Measurements from ENCODE around the gene CIAPIN1. TPM values are rescaled to one million over a fixed set of nuclear protein-coding genes. Genes with fewer than 3 reads are reported as not detected.
A peak's percentile ranks its signal among the peaks of the same experiment; 100 is the strongest.

The CIAPIN1 gene
- total and polyA plus RNA-seq, 3 experiments from 2014 or later = 52.0 to 81.1 (median 79.0) TPM

DNA sequence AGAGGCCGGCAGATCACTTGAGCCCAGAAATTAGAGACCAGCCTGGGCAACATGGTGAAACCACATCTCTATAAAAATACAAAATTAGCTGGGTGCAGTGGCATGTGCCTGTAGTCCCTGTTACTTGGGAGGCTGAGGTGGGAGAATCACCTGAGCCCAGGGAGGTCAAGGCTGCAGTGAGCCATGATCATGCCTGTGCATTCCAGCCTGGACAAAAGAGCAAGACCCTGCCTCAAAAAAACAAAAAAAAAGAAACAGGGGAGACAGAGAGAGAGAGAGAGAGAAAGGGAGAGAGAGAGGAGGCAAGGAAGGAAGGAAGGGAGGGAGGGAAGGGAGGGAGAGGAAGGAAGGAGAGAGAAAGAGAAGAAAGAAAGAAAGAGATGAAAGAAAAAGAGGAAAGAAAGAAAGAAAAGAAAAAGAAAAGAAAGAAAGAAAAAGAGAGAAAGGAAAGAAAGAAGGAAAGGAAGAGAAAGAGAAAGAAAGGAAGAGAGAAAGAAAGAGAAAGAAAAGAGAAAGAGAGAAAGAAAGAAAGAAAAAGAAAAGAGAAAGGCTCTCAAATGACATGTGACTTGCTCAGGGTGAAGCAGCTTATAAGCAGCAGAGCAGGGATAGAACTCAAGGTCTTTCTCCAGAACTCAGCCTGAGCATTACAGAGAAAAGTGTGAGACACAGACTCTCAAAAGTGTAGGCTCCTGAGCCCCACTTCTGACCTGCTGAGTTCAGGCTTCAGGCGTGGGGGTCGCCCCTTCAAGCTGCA lies 59.4 kb downstream of the CIAPIN1 start:
- H3K36me3 Mint-ChIP-seq = peaks cover 0 to 1% (median 0%) of the 10 kb centered on the region in 3 donors
- peak in 1 of 5 donors; percentile 8 for DNase-seq
- Histone ChIP-seq H3K9me3 (ENCODE audit: low read length) (no peaks in the 10 kb centered on the region), H3K36me3 (ENCODE audit: insufficient read depth, low read length) (no peaks in the 10 kb centered on the region), H3K4me1 (ENCODE audit: insufficient read depth, low read length) (no peaks in the 10 kb centered on the region), H3K4me3 (ENCODE audit: low read length) (no peak overlapping the region), H3K27me3 (ENCODE audit: insufficient read depth, low read length, poor library complexity, severe bottlenecking) (no peaks in the 10 kb centered on the region), H3K27ac (ENCODE audit: low read depth, low read length) (no peak overlapping the region)
- peaks cover 5 to 7% of the 10 kb centered on the region in 2 donors for H3K27me3 Mint-ChIP-seq
- H3K9me3 Mint-ChIP-seq = no peaks in the 10 kb centered on the region
- POLR2A ChIA-PET = no interaction called here
- CTCF ChIA-PET = no interaction called here
- H3K4me3 Mint-ChIP-seq = no peak overlapping the region
- H3K27ac Mint-ChIP-seq = no peak overlapping the region
- H3K4me1 Mint-ChIP-seq = peaks cover 0 to 4% (median 2%) of the 10 kb centered on the region in 3 donors

DNA sequence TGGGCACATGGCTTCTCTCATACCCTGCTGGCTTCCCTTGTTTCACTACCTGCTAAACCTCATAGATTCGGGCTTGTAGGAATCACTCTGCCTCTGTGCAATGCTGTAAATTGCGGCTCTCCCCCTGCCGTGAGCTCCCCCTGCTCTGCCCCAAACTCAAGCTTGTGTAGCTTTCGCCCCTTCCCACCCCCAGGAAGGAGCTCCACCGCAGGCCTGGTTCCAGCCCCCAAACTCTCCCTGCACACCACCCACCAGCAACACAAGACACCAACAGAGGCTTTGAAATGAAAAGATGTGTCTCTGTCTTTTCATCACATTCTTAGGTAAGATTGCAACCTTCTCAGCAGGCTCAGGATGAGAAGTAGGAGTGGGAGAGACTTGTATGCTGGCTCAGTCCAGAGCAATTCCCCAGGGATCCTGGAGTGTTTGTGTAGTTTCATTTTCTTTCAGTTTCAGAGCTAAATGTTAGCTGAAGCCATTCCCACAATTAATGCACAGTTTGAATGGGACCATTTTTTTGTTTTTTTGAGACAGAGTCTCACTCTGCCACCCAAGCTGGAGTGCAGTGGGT lies 60.7 kb downstream of the CIAPIN1 start:
- H3K4me3 Mint-ChIP-seq = peak overlapping the region in 1 of 7 donors; percentile 35
- H3K9me3 Mint-ChIP-seq = no peaks in the 10 kb centered on the region
- Histone ChIP-seq H3K4me1 (ENCODE audit: insufficient read depth, low read length) (no peaks in the 10 kb centered on the region), H3K27me3 (ENCODE audit: insufficient read depth, low read length, poor library complexity, severe bottlenecking) (no peaks in the 10 kb centered on the region), H3K4me3 (ENCODE audit: low read length) (no peak overlapping the region), H3K27ac (ENCODE audit: low read depth, low read length) (no peak overlapping the region), H3K36me3 (ENCODE audit: insufficient read depth, low read length) (no peaks in the 10 kb centered on the region), H3K9me3 (ENCODE audit: low read length) (no peaks in the 10 kb centered on the region)
- CTCF ChIA-PET = no interaction called here
- peak in 1 of 5 donors; percentile 15 for DNase-seq
- H3K4me1 Mint-ChIP-seq = peaks cover under 1 to 4% (median 2%) of the 10 kb centered on the region in 3 donors
- H3K36me3 Mint-ChIP-seq = peaks cover 0 to 1% (median 0%) of the 10 kb centered on the region in 3 donors
- H3K27ac Mint-ChIP-seq = peak overlapping the region in 3 of 8 donors; percentile 19 to 42 (median 24)
- peaks cover 0 to 5% of the 10 kb centered on the region in 2 donors for H3K27me3 Mint-ChIP-seq
- POLR2A ChIA-PET = no interaction called here

- CTCF ChIA-PET = interaction anchor here (1.3 kb wide), 1 partner anchor 10 kb away, joined by 3 read pairs; no protein-coding TSS in a partner anchor
- H3K4me1 ChIP-seq (ENCODE audit: insufficient read depth, low read length) = no peaks in the 10 kb centered on the region
These were observed 62.1 kb downstream of the CIAPIN1 start for GRCh38 chr16:57385083-57385482.

GRCh38 chr16:57384248-57385070 lies 62.7 kb downstream of the CIAPIN1 start:
- no peaks in the 10 kb centered on the region for H3K36me3 ChIP-seq (ENCODE audit: insufficient read depth, low read length)
- Mint-ChIP-seq H3K9me3 (no peaks in the 10 kb centered on the region), H3K4me1 (peaks cover 2 to 6% (median 4%) of the 10 kb centered on the region in 3 donors), H3K27ac (peak overlapping the region in 1 of 8 donors; percentile 5), H3K4me3 (no peak overlapping the region), H3K36me3 (peaks cover 0 to 1% (median 0%) of the 10 kb centered on the region in 3 donors), H3K27me3 (no peaks in the 10 kb centered on the region)
- POLR2A ChIA-PET = no interaction called here
- H3K27me3 ChIP-seq (ENCODE audit: insufficient read depth, low read length, poor library complexity, severe bottlenecking) = no peaks in the 10 kb centered on the region
- no peaks in the 10 kb centered on the region for H3K4me1 ChIP-seq (ENCODE audit: insufficient read depth, low read length)
- DNase-seq = peak in 1 of 5 donors; percentile 18
- CTCF ChIA-PET = interaction anchor here (1.3 kb wide), 1 partner anchor 11 kb away, joined by 3 read pairs; no protein-coding TSS in a partner anchor
- no peak overlapping the region for H3K4me3 ChIP-seq (ENCODE audit: low read length)
- H3K9me3 ChIP-seq (ENCODE audit: low read length) = no peaks in the 10 kb centered on the region
- no peak overlapping the region for H3K27ac ChIP-seq (ENCODE audit: low read depth, low read length)

More at GRCh38 chr16:57385083-57385482, 62.1 kb downstream of the CIAPIN1 start:
- Mint-ChIP-seq H3K27me3 (no peaks in the 10 kb centered on the region), H3K4me3 (no peak overlapping the region), H3K9me3 (no peaks in the 10 kb centered on the region), H3K4me1 (peaks cover 2 to 6% (median 4%) of the 10 kb centered on the region in 3 donors), H3K27ac (peak overlapping the region in 1 of 8 donors; percentile 72), H3K36me3 (peaks cover 0 to 1% (median 0%) of the 10 kb centered on the region in 3 donors)
- DNase-seq = peak in 1 of 5 donors; percentile 8
- H3K27ac ChIP-seq (ENCODE audit: low read depth, low read length) = no peak overlapping the region
- no peaks in the 10 kb centered on the region for H3K9me3 ChIP-seq (ENCODE audit: low read length)
- H3K36me3 ChIP-seq (ENCODE audit: insufficient read depth, low read length) = no peaks in the 10 kb centered on the region
- H3K4me3 ChIP-seq (ENCODE audit: low read length) = no peak overlapping the region
- H3K27me3 ChIP-seq (ENCODE audit: insufficient read depth, low read length, poor library complexity, severe bottlenecking) = no peaks in the 10 kb centered on the region
- POLR2A ChIA-PET = no interaction called here

GRCh38 chr16:57383276-57384247 lies 63.6 kb downstream of the CIAPIN1 start:
- CTCF ChIA-PET = no interaction called here
- Mint-ChIP-seq H3K27ac (peak overlapping the region in 2 of 8 donors; percentile 5 to 50), H3K36me3 (peaks cover 0 to 1% (median 0%) of the 10 kb centered on the region in 3 donors), H3K27me3 (no peaks in the 10 kb centered on the region), H3K4me1 (peaks cover 2 to 6% (median 4%) of the 10 kb centered on the region in 3 donors), H3K4me3 (peak overlapping the region in 1 of 7 donors; percentile 46), H3K9me3 (no peaks in the 10 kb centered on the region)
- Histone ChIP-seq H3K4me3 (ENCODE audit: low read length) (no peak overlapping the region), H3K4me1 (ENCODE audit: insufficient read depth, low read length) (no peaks in the 10 kb centered on the region), H3K9me3 (ENCODE audit: low read length) (no peaks in the 10 kb centered on the region), H3K27ac (ENCODE audit: low read depth, low read length) (no peak overlapping the region), H3K36me3 (ENCODE audit: insufficient read depth, low read length) (no peaks in the 10 kb centered on the region), H3K27me3 (ENCODE audit: insufficient read depth, low read length, poor library complexity, severe bottlenecking) (no peaks in the 10 kb centered on the region)
- peak in 1 of 5 donors; percentile 12 for DNase-seq
- POLR2A ChIA-PET = no interaction called here

DNA sequence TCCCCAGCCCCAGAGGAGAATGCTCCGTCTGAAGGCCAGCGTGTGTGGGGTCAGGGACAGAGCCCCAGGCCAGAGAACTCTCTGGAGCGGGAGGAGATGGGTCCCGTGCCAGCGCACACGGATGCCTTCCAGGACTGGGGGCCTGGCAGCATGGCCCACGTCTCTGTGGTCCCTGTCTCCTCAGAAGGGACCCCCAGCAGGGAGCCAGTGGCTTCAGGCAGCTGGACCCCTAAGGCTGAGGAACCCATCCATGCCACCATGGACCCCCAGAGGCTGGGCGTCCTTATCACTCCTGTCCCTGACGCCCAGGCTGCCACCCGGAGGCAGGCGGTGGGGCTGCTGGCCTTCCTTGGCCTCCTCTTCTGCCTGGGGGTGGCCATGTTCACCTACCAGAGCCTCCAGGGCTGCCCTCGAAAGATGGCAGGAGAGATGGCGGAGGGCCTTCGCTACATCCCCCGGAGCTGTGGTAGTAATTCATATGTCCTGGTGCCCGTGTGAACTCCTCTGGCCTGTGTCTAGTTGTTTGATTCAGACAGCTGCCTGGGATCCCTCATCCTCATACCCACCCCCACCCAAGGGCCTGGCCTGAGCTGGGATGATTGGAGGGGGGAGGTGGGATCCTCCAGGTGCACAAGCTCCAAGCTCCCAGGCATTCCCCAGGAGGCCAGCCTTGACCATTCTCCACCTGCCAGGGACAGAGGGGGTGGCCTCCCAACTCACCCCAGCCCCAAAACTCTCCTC lies 64.5 kb downstream of the CIAPIN1 start:
- no peaks in the 10 kb centered on the region for H3K4me1 ChIP-seq (ENCODE audit: insufficient read depth, low read length)
- CTCF ChIA-PET = no interaction called here
- Mint-ChIP-seq H3K36me3 (peaks cover 0 to 1% (median 0%) of the 10 kb centered on the region in 3 donors), H3K27me3 (no peaks in the 10 kb centered on the region), H3K4me1 (peaks cover 2 to 10% (median 4%) of the 10 kb centered on the region in 3 donors), H3K9me3 (no peaks in the 10 kb centered on the region), H3K4me3 (no peak overlapping the region), H3K27ac (no peak overlapping the region)
- H3K27ac ChIP-seq (ENCODE audit: low read depth, low read length) = no peak overlapping the region
- no peaks in the 10 kb centered on the region for H3K9me3 ChIP-seq (ENCODE audit: low read length)
- no peak overlapping the region for H3K4me3 ChIP-seq (ENCODE audit: low read length)
- POLR2A ChIA-PET = no interaction called here
- DNase-seq = peak in 1 of 5 donors; percentile 27
- H3K27me3 ChIP-seq (ENCODE audit: insufficient read depth, low read length, poor library complexity, severe bottlenecking) = no peaks in the 10 kb centered on the region
- no peaks in the 10 kb centered on the region for H3K36me3 ChIP-seq (ENCODE audit: insufficient read depth, low read length)
